HCT116 (cell line): ENCODE results near the gene CDYL2. TPM values are rescaled to one million over a fixed set of nuclear protein-coding genes. Genes with fewer than 3 reads are reported as not detected.

ENCODE experiments used
- ATAC-seq: fragments of 200-7000 bp; cut with Tn5 transposase; 2 replicates; pipeline ENCODE4 v1.9.1; 2020; ENCODE audit warnings: mild to moderate bottlenecking, moderate library complexity
- BruUV-seq: library from RNA; stranded (reverse); fragments of 400-500 nt; replicated peaks from 2 replicates; lab custom pipeline; 2021; lab: Mats Ljungman, UMichigan
- CTCF ChIA-PET: fragments of 300-600 bp; sonication (Branson Sonifier 250); formaldehyde crosslinking; loops from one replicate; lab custom pipeline; 2021; ENCODE audit warnings: antibody characterized with exemption; lab: Charles Lee
- POLR2A ChIA-PET: fragments of 300-600, 350-600 bp; sonication (Branson Sonifier 250); formaldehyde crosslinking; loops from one replicate; lab custom pipeline; 2021; ENCODE audit warnings: antibody characterized with exemption; lab: Charles Lee
- RAD21 ChIA-PET, 2 experiments: fragments of 300-600 bp; sonication (Branson Sonifier 250); formaldehyde crosslinking; loops; one replicate each; lab custom pipeline; 2023; ENCODE audit warnings: low total read pairs in 2 of 2; ENCODE audit not compliant: uncharacterized antibody in 2 of 2, unreplicated experiment in 2 of 2, low non-redundant PET in 1 of 2; lab: Charles Lee
- DNase-seq: peaks from one replicate; pipeline ENCODE4 v3.0.0-alpha.2; 2010; ENCODE audit warnings: low read depth, low spot score
- H2AFZ ChIP-seq: fragments of 200-600 bp; shearing (Covaris generic), sonication (generic); 2 replicates; pipeline ENCODE4 v1.6.1; 2017; ENCODE audit warnings: low read depth, mixed run types, mixed read lengths, antibody characterized with exemption, low read length; ENCODE audit not compliant: poor library complexity, severe bottlenecking
- H3K27ac ChIP-seq: 2 replicates; pipeline ENCODE4 v1.5.1; 2012; ENCODE audit warnings: low read depth, low read length
- H3K27me3 ChIP-seq: fragments of 200-600 bp; sonication (generic); 2 replicates; pipeline ENCODE4 v1.6.1; 2016; ENCODE audit warnings: mixed run types, low read length, mixed read lengths; ENCODE audit not compliant: insufficient read depth
- H3K36me3 ChIP-seq, 2 experiments: fragments of 200-500 bp in 1 of 2; fragments of 200-600 bp in 1 of 2; sonication (Bioruptor generic) in 1 of 2; sonication (generic) in 1 of 2; 2 replicates each; pipeline versions ENCODE4 v1.5.1 to v1.6.1; 2014 to 2016; ENCODE audit warnings: low read length in 2 of 2, inconsistent platforms in 1 of 2, mixed read lengths in 1 of 2, mixed run types in 1 of 2; ENCODE audit not compliant: insufficient read depth in 2 of 2, control insufficient read depth in 1 of 2
- H3K4me1 ChIP-seq, 2 experiments: fragments of 200-600 bp in 1 of 2; sonication (generic) in 1 of 2; 2 replicates each; pipeline versions ENCODE4 v1.5.1 to v1.6.1; 2012 to 2017; ENCODE audit warnings: low read length in 2 of 2, inconsistent platforms in 1 of 2, mild to moderate bottlenecking in 1 of 2, mixed read lengths in 1 of 2, mixed run types in 1 of 2, moderate library complexity in 1 of 2; ENCODE audit not compliant: insufficient read depth in 2 of 2, control insufficient read depth in 1 of 2
- H3K4me2 ChIP-seq: fragments of 200-600 bp; sonication (generic); 2 replicates; pipeline ENCODE4 v1.6.1; 2017; ENCODE audit warnings: mixed run types, low read length, mixed read lengths
- H3K4me3 ChIP-seq, 2 experiments: fragments of 200-600 bp in 1 of 2; sonication (generic) in 1 of 2; replicated peaks in 1 of 2; 2 replicates each; pipeline ENCODE4 v1.5.1; 2011 to 2016; ENCODE audit warnings: low read length in 2 of 2, control low read depth in 1 of 2, low read depth in 1 of 2, mild to moderate bottlenecking in 1 of 2, mixed read lengths in 1 of 2, mixed run types in 1 of 2
- H3K79me2 ChIP-seq: fragments of 200-600 bp; sonication (generic); 2 replicates; pipeline ENCODE4 v1.6.1; 2017; ENCODE audit warnings: mild to moderate bottlenecking, mixed run types, low read length, moderate library complexity, mixed read lengths; ENCODE audit not compliant: insufficient read depth
- H3K9ac ChIP-seq: fragments of 200-600 bp; sonication (generic); 2 replicates; pipeline ENCODE4 v1.6.1; 2016; ENCODE audit warnings: low read length, mixed read lengths
- H3K9me2 ChIP-seq: fragments of 200-600 bp; sonication (generic), shearing (Covaris generic); 2 replicates; pipeline ENCODE4 v1.6.1; 2017; ENCODE audit warnings: mixed run types, mild to moderate bottlenecking, moderate library complexity; ENCODE audit not compliant: insufficient read depth
- H3K9me3 ChIP-seq, 2 experiments: fragments of 200-500 bp in 1 of 2; fragments of 200-600 bp in 1 of 2; sonication (Bioruptor generic) in 1 of 2; sonication (generic) in 1 of 2; 2 replicates each; pipeline ENCODE4 v1.6.1; 2014 to 2017; ENCODE audit warnings: low read length in 2 of 2, mixed read lengths in 2 of 2, inconsistent platforms in 1 of 2, low read depth in 1 of 2, mild to moderate bottlenecking in 1 of 2, mixed run types in 1 of 2, moderate library complexity in 1 of 2; ENCODE audit not compliant: control insufficient read depth in 1 of 2, insufficient read depth in 1 of 2
- H4K20me1 ChIP-seq: fragments of 200-600 bp; sonication (generic), shearing (Covaris generic); 2 replicates; pipeline ENCODE4 v1.6.1; 2017; ENCODE audit warnings: mixed run types, mild to moderate bottlenecking, moderate library complexity; ENCODE audit not compliant: insufficient read depth
- EGR1 ChIP-seq: IDR thresholded peaks from 2 replicates; pipeline ENCODE4 v1.6.1; 2012; ENCODE audit warnings: low read depth
- EZH2 ChIP-seq: fragments of 200-600 bp; sonication (generic); IDR thresholded peaks from 2 replicates; pipeline ENCODE4 v1.6.1; 2017; ENCODE audit warnings: antibody characterized with exemption, mixed run types
- JUND ChIP-seq: IDR thresholded peaks from 2 replicates; pipeline ENCODE4 v1.6.1; 2012
- SP1 ChIP-seq: IDR thresholded peaks from 2 replicates; pipeline ENCODE4 v1.6.1; 2012; ENCODE audit warnings: low read depth
- YY1 ChIP-seq: IDR thresholded peaks from 2 replicates; pipeline ENCODE4 v1.6.1; 2011; ENCODE audit warnings: low read length, low read depth, moderate library complexity, mild to moderate bottlenecking; ENCODE audit not compliant: insufficient replicate concordance; ENCODE audit errors: extremely low read depth
- intact Hi-C: fragments of 100-400 bp; cut with micrococcal nuclease; formaldehyde crosslinking; loops from 2 replicates; pipeline ENCODE4 v1.10.0; 2022
- total RNA-seq: library from RNA; stranded (reverse); gene quantifications from one replicate; pipeline ENCODE4 v1.2.1, GENCODE V29; 2021; ENCODE audit not compliant: unreplicated experiment
- TF ChIP-seq, protein P1 (sequence below), 3 experiments: fragments of 200-600 bp in 1 of 3; sonication (generic) in 1 of 3; IDR thresholded peaks in 2 of 3; conservative IDR thresholded peaks in 1 of 3; 2 replicates each; pipeline ENCODE4 v1.5.1; 2012 to 2017; ENCODE audit warnings: low read depth in 2 of 3, low read length in 2 of 3, antibody characterized with exemption in 1 of 3, borderline replicate concordance in 1 of 3, control low read depth in 1 of 3, mild to moderate bottlenecking in 1 of 3, mixed read lengths in 1 of 3, mixed run types in 1 of 3, moderate library complexity in 1 of 3; ENCODE audit not compliant: insufficient read depth in 1 of 3
- TF ChIP-seq, protein P2 (sequence below): IDR thresholded peaks from 2 replicates; pipeline ENCODE4 v1.6.1; 2012
- TF ChIP-seq, protein P3 (sequence below): IDR thresholded peaks from 2 replicates; pipeline ENCODE4 v1.6.1; 2012

The CDYL2 gene
- total RNA-seq, 1 experiment from 2014 or later = 0.10 TPM

DNA sequence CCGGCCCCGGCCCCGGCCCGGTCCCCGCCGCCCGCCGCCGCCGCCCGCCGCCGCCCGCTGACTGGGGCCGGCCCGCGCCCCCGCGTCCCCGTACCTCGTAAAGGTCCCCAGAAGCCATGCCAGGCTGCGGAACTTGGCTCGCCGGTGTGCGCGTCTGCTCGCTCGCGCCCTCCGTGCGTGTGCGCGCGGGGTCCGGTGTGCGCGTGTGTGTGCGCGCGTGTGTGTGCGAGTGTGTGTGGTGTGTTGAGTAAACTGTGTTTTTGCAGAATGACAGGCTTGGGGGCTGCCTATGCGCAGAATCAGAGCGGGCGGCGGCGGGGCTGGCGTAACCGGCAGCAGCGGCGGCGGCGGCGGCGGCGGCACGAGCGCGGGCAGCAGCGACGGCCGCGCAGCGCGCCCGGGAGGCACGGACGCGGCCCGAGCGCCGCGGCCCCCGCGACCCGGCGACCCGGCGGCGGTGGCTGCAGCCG, 307 bp downstream of the CDYL2 start (continued):
- TF ChIP-seq, protein P1, sequence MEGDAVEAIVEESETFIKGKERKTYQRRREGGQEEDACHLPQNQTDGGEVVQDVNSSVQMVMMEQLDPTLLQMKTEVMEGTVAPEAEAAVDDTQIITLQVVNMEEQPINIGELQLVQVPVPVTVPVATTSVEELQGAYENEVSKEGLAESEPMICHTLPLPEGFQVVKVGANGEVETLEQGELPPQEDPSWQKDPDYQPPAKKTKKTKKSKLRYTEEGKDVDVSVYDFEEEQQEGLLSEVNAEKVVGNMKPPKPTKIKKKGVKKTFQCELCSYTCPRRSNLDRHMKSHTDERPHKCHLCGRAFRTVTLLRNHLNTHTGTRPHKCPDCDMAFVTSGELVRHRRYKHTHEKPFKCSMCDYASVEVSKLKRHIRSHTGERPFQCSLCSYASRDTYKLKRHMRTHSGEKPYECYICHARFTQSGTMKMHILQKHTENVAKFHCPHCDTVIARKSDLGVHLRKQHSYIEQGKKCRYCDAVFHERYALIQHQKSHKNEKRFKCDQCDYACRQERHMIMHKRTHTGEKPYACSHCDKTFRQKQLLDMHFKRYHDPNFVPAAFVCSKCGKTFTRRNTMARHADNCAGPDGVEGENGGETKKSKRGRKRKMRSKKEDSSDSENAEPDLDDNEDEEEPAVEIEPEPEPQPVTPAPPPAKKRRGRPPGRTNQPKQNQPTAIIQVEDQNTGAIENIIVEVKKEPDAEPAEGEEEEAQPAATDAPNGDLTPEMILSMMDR (IDR thresholded peaks at IDR 0.05 in 2 of 3, conservative IDR thresholded peaks at IDR 0.05 in 1 of 3; ENCODE audit: borderline replicate concordance in 1 of 3, insufficient read depth in 1 of 3, low read depth in 2 of 3, low read length in 2 of 3) = no peak
- TF ChIP-seq, protein P2, sequence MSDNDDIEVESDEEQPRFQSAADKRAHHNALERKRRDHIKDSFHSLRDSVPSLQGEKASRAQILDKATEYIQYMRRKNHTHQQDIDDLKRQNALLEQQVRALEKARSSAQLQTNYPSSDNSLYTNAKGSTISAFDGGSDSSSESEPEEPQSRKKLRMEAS = no peak
- TF ChIP-seq EZH2 = no peak
- TF ChIP-seq EGR1 = no peak
- TF ChIP-seq SP1 = no peak
- no peak for TF ChIP-seq JUND
- TF ChIP-seq, protein P3, sequence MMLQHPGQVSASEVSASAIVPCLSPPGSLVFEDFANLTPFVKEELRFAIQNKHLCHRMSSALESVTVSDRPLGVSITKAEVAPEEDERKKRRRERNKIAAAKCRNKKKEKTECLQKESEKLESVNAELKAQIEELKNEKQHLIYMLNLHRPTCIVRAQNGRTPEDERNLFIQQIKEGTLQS = no peak

DNA sequence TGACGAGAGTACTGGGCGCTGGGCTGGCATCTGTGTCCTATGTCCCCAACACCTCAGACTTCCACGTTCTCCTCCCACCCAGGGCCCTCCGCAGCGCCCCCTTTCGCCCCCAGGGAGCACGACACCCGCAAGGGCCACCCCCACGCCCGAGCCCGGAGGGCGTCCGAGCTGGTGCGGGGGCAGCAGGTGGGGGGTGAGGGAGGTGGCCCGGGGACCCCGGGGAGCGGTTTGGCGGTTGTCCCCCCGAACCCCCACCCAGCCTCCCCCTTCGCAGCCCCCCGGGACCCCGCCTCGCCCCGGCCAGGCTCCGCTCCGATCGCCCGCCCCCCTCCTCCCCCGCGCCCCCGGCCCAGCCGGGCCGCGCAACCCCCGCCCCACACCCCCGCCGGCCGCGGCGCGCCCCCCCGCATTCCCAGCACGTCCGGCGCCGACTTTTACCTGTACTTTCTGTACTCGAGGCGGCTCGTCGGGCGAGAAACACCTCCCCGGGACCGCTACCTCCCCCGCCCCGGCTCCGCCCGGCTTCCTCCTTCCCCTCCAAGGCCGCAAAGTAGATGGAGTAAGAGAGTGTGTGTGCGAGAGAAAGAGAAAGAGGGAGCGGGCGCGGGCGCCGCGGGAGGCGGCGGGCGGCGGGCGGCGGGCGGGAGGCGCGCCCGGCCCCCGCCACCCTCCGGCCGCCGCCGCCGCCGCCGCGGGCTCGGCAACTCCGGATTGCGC, 901 bp downstream of the CDYL2 start:
- H3K27ac ChIP-seq = no peak overlapping the region
- H3K36me3 ChIP-seq = no peaks in the 10 kb centered on the region
- no peaks in the 10 kb centered on the region for H3K4me1 ChIP-seq
- TF ChIP-seq YY1 (no peak), JUND (no peak)
- no peak overlapping the region for H3K4me3 ChIP-seq
- no peak overlapping the region for H2AFZ ChIP-seq
- DNase-seq (no peak), ATAC-seq (no peak)
- ChIA-PET POLR2A (no interaction called here), CTCF (no interaction called here), RAD21 (no interaction called here)
- no peaks in the 10 kb centered on the region for H3K79me2 ChIP-seq
- H3K9ac ChIP-seq = no peak overlapping the region
- H3K9me2 ChIP-seq = no peaks in the 10 kb centered on the region
- no peaks in the 10 kb centered on the region for H4K20me1 ChIP-seq
- no TSS peak for BruUV-seq
- no peaks in the 10 kb centered on the region for H3K27me3 ChIP-seq
- intact Hi-C loops = no loop called here
- H3K9me3 ChIP-seq = no peaks in the 10 kb centered on the region
- no peak overlapping the region for H3K4me2 ChIP-seq
